ENCODE data around the gene CEP78.
A peak's percentile ranks its signal among the peaks of the same experiment; 100 is the strongest.
"Not testable (repeated sequence)": the region's sequence is repeated elsewhere in the genome, so short reads cannot be mapped to it uniquely, and the experiment has no call there.

The CEP78 gene

DNA sequence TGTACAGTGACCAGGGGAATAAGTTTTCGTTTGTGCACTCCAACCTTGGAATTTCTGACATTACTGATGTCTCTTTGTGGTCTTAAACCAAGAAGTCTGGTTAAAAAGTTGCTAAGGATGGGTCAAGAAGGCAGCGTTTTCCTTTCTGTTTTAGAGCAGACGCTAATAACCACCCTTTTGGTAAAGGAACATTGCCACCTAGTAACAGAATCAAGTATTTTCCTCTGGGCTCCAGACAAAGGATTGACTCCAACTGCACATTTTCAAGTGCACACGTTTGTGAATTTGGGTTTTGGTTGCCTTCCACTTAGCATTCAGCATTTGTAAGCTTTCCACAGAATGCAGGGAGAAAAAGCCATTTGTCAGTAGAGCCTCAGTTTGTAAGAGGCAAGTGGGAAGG, 22.2 kb upstream of the CEP78 start:
- no peaks in the 10 kb centered on the region for H3K27me3 Mint-ChIP-seq (ENCODE audit: low read depth)
- H3K36me3 Mint-ChIP-seq (ENCODE audit: low read depth), result no peaks in the 10 kb centered on the region
- no peak for DNase-seq (ENCODE audit: low spot score)
- H3K4me1 Mint-ChIP-seq (ENCODE audit: low read depth), result peaks cover 28% of the 10 kb centered on the region
- no peak overlapping the region for H3K27ac Mint-ChIP-seq
- no peak overlapping the region for H3K4me3 Mint-ChIP-seq
- no peaks in the 10 kb centered on the region for H3K9me3 Mint-ChIP-seq

DNA sequence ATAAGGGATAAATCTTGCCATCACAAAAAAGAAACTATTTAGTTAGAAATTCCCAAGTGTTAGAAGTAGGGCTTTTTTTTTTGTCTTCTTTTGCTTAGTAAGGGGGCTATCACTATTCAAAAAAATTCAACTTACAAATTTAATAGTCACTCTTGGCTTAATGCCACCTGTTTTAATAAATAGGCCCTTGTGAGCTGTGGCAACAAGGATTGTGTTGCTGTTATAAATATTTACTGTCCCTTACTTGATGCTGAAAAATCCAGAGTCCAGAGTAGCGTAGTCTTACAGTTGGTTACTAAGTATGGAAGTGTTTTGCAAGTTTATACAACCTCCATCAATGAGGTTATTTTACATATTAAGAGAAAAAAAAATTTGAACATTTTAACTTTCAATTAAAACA, 21.4 kb upstream of the CEP78 start:
- no peak for DNase-seq (ENCODE audit: low spot score)
- H3K27ac Mint-ChIP-seq, result no peak overlapping the region

GRCh38 chr9:78215706-78216105, 20.2 kb upstream of the CEP78 start:
- no peaks in the 10 kb centered on the region for H3K36me3 Mint-ChIP-seq (ENCODE audit: low read depth)
- H3K27ac Mint-ChIP-seq, result no peak overlapping the region
- H3K4me3 Mint-ChIP-seq, result no peak overlapping the region
- no peak for DNase-seq (ENCODE audit: low spot score)
- peaks cover 4% of the 10 kb centered on the region for H3K27me3 Mint-ChIP-seq (ENCODE audit: low read depth)
- peaks cover 20% of the 10 kb centered on the region for H3K4me1 Mint-ChIP-seq (ENCODE audit: low read depth)
- no peaks in the 10 kb centered on the region for H3K9me3 Mint-ChIP-seq

More for the DNA sequence above, 21.4 kb upstream of the CEP78 start:
- H3K9me3 Mint-ChIP-seq, result no peaks in the 10 kb centered on the region
- H3K27me3 Mint-ChIP-seq (ENCODE audit: low read depth), result no peaks in the 10 kb centered on the region
- H3K4me1 Mint-ChIP-seq (ENCODE audit: low read depth), result peaks cover 28% of the 10 kb centered on the region
- H3K36me3 Mint-ChIP-seq (ENCODE audit: low read depth), result no peaks in the 10 kb centered on the region
- H3K4me3 Mint-ChIP-seq, result no peak overlapping the region

GRCh38 chr9:78218890-78219289, 17.0 kb upstream of the CEP78 start:
- H3K4me1 Mint-ChIP-seq (ENCODE audit: low read depth), result peaks cover under 1% of the 10 kb centered on the region
- H3K27me3 Mint-ChIP-seq (ENCODE audit: low read depth), result peaks cover 12% of the 10 kb centered on the region
- no peak for DNase-seq (ENCODE audit: low spot score)
- no peaks in the 10 kb centered on the region for H3K36me3 Mint-ChIP-seq (ENCODE audit: low read depth)
- no peaks in the 10 kb centered on the region for H3K9me3 Mint-ChIP-seq
- no peak overlapping the region for H3K27ac Mint-ChIP-seq
- no peak overlapping the region for H3K4me3 Mint-ChIP-seq

GRCh38 chr9:78221425-78221824, 14.4 kb upstream of the CEP78 start:
- H3K4me3 Mint-ChIP-seq, result no peak overlapping the region
- no peaks in the 10 kb centered on the region for H3K36me3 Mint-ChIP-seq (ENCODE audit: low read depth)
- DNase-seq (ENCODE audit: low spot score), result no peak
- no peaks in the 10 kb centered on the region for H3K4me1 Mint-ChIP-seq (ENCODE audit: low read depth)
- H3K27ac Mint-ChIP-seq, result no peak overlapping the region
- no peaks in the 10 kb centered on the region for H3K9me3 Mint-ChIP-seq
- peaks cover 29% of the 10 kb centered on the region for H3K27me3 Mint-ChIP-seq (ENCODE audit: low read depth)

DNA sequence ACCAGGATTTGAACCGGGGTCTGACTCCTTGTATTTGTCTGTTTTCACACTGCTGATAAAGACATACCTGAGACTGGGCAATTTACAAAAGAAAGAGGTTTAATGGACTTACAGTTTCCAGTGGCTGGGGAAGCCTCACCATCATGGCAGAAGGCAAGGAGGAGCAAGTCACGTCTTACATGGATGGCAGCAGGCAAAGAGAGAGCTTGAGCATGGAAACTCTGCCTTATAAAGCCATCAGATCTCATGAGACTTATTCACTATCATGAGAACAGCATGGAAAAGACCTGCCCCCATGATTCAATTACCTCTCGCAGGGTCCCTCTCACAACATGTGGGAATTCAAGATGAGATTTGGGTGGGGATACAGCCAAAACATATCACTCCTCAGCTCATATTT, 14.0 kb upstream of the CEP78 start:
- not testable (repeated sequence) for H3K27ac Mint-ChIP-seq; DNase-seq (ENCODE audit: low spot score); H3K4me1 Mint-ChIP-seq (ENCODE audit: low read depth); H3K9me3 Mint-ChIP-seq; H3K4me3 Mint-ChIP-seq; H3K36me3 Mint-ChIP-seq (ENCODE audit: low read depth)
- peaks cover 29% of the 10 kb centered on the region for H3K27me3 Mint-ChIP-seq (ENCODE audit: low read depth)

DNA sequence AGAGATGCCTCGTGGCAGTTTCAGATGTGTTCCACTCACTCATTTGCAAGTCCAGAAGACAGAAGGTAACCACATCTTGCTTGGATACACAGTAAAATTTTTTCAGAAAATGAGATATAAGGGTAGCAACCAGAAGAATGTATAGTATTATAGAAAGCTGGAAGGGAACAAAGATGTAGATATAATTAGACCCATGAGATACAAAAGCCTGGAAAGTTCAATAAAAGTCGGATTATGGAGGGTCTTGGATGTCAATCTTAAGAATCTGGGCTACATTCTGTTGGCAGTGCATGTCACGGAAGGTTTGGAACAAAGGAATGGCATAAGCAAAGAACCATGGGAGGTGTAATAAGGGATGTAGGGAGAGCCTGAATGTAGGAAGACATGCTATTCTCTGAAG, 5.1 kb upstream of the CEP78 start:
- no peak for DNase-seq (ENCODE audit: low spot score)
- Mint-ChIP-seq H3K4me1 (ENCODE audit: low read depth) (peaks cover 8% of the 10 kb centered on the region), H3K36me3 (ENCODE audit: low read depth) (no peaks in the 10 kb centered on the region), H3K27me3 (ENCODE audit: low read depth) (peaks cover 12% of the 10 kb centered on the region), H3K9me3 (no peaks in the 10 kb centered on the region), H3K4me3 (no peak overlapping the region), H3K27ac (no peak overlapping the region)

GRCh38 chr9:78232471-78232870, 3.4 kb upstream of the CEP78 start:
- H3K4me1 Mint-ChIP-seq (ENCODE audit: low read depth), result peaks cover 12% of the 10 kb centered on the region
- not testable (repeated sequence) for H3K27me3 Mint-ChIP-seq (ENCODE audit: low read depth); H3K4me3 Mint-ChIP-seq; DNase-seq (ENCODE audit: low spot score); H3K27ac Mint-ChIP-seq; H3K36me3 Mint-ChIP-seq (ENCODE audit: low read depth); H3K9me3 Mint-ChIP-seq

- no peak for DNase-seq (ENCODE audit: low spot score)
- Mint-ChIP-seq H3K4me3 (no peak overlapping the region), H3K9me3 (no peaks in the 10 kb centered on the region), H3K27me3 (ENCODE audit: low read depth) (no peaks in the 10 kb centered on the region), H3K4me1 (ENCODE audit: low read depth) (peaks cover 27% of the 10 kb centered on the region), H3K27ac (no peak overlapping the region), H3K36me3 (ENCODE audit: low read depth) (peaks cover 12% of the 10 kb centered on the region)
These were observed 1.1 kb upstream of the CEP78 start for GRCh38 chr9:78234810-78235209.

GRCh38 chr9:78235256-78235761, 566 bp upstream of the CEP78 start:
- H3K27me3 Mint-ChIP-seq (ENCODE audit: low read depth), result no peaks in the 10 kb centered on the region
- H3K4me1 Mint-ChIP-seq (ENCODE audit: low read depth), result peaks cover 28% of the 10 kb centered on the region
- H3K4me3 Mint-ChIP-seq, result no peak overlapping the region
- H3K9me3 Mint-ChIP-seq, result no peaks in the 10 kb centered on the region
- peak overlapping the region; percentile 93 for H3K27ac Mint-ChIP-seq
- no peak for DNase-seq (ENCODE audit: low spot score)
- peaks cover 15% of the 10 kb centered on the region for H3K36me3 Mint-ChIP-seq (ENCODE audit: low read depth)

GRCh38 chr9:78236551-78236910, 656 bp downstream of the CEP78 start:
- Mint-ChIP-seq H3K4me1 (ENCODE audit: low read depth) (peaks cover 32% of the 10 kb centered on the region), H3K27me3 (ENCODE audit: low read depth) (no peaks in the 10 kb centered on the region), H3K9me3 (no peaks in the 10 kb centered on the region), H3K4me3 (no peak overlapping the region), H3K27ac (peak overlapping the region; percentile 75), H3K36me3 (ENCODE audit: low read depth) (peaks cover 23% of the 10 kb centered on the region)
- no peak for DNase-seq (ENCODE audit: low spot score)

DNA sequence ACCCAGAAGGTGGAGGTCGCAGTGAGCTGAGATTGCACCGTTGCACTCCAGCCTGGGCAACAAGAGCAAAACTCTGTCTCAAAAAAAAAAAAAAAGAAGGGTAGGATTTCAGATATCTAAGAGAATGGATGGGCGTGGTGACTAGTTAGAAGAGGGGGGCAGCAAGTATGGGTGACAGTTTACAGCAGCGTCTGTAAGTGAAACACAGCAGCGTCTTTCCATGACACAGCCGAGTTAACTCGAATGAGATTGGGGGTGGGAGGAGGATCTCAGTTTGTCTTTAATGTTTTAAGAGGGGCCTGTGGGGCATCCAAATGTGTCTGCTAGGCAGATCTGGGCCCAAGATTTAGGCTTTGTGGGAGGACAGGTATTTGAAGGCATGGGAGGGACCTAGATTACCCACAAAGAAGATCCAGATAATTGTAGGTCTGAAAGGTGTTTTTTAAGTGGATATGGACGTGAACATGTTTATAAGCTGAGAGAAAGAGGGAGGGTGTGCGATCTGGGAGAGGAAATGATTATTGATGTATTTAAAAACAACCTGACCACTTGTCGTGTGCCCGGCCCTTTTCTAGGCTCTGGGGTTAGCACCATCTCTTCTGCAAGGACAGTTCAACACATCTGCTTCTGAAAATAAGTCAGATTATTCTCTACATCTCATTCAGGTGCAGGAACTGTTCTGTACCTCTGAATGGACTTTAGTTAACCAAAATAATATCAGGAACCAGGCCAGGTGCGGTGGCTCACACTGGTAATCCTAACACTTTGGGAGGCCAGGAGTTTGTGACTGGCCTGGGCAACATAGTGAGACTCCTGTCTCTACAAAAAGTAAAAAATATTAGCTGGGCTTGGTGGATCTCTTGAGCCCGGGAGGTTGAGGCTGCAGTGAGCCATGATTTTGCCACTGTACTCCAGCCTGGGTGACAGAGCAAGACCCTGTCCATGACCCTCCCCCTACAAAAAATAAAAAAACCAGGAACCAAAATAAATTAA, 2.5 kb downstream of the CEP78 start:
- DNase-seq (ENCODE audit: low spot score), result no peak
- H3K27me3 Mint-ChIP-seq (ENCODE audit: low read depth), result no peaks in the 10 kb centered on the region
- peaks cover 38% of the 10 kb centered on the region for H3K4me1 Mint-ChIP-seq (ENCODE audit: low read depth)
- peak overlapping the region; percentile 22 for H3K27ac Mint-ChIP-seq
- H3K9me3 Mint-ChIP-seq, result no peaks in the 10 kb centered on the region
- H3K36me3 Mint-ChIP-seq (ENCODE audit: low read depth), result peaks cover 30% of the 10 kb centered on the region
- peak overlapping the region; percentile 16 for H3K4me3 Mint-ChIP-seq

GRCh38 chr9:78239506-78239905, 3.6 kb downstream of the CEP78 start:
- Mint-ChIP-seq H3K4me3 (no peak overlapping the region), H3K4me1 (ENCODE audit: low read depth) (peaks cover 38% of the 10 kb centered on the region), H3K27me3 (ENCODE audit: low read depth) (no peaks in the 10 kb centered on the region), H3K27ac (no peak overlapping the region), H3K36me3 (ENCODE audit: low read depth) (peaks cover 32% of the 10 kb centered on the region), H3K9me3 (no peaks in the 10 kb centered on the region)
- no peak for DNase-seq (ENCODE audit: low spot score)

DNA sequence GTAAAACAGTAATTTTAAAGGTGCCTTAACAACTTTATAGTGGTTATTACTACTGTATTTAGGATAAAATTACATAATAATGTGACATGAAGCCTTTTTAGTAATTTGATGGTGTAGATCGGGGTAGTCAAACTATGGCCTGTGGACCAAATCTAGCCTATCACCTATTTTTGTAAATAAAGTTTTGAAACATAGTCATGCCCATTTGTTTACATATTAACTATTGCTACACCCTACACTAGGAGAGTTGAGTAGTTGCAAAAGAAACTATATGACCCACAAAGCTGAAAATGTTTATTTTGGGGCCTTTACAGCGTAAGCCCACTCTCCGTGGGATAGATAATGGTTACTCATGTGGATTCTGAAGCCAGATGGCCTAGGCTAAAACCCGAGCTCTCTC, 6.2 kb downstream of the CEP78 start:
- H3K9me3 Mint-ChIP-seq, result no peaks in the 10 kb centered on the region
- H3K27ac Mint-ChIP-seq, result no peak overlapping the region
- H3K4me1 Mint-ChIP-seq (ENCODE audit: low read depth), result peaks cover 34% of the 10 kb centered on the region

More for the DNA sequence above, 6.2 kb downstream of the CEP78 start:
- peaks cover 48% of the 10 kb centered on the region for H3K36me3 Mint-ChIP-seq (ENCODE audit: low read depth)
- H3K4me3 Mint-ChIP-seq, result no peak overlapping the region
- no peak for DNase-seq (ENCODE audit: low spot score)
- no peaks in the 10 kb centered on the region for H3K27me3 Mint-ChIP-seq (ENCODE audit: low read depth)

Data from T-helper 2 cell treated with Interferon-gamma antibody and Interleukin-4, amounts not matched to agents 5 μg/mL and 100 μg/mL, for 36 hours (primary cell).